Colonic mucosa (tissue), 4 donors: ENCODE data around the gene ISG20L2. TPM values are rescaled to one million over a fixed set of nuclear protein-coding genes. Genes with fewer than 3 reads are reported as not detected.

ENCODE experiments used
- DNase-seq: peaks from one replicate; pipeline ENCODE4 v3.0.0-alpha.2; 2020
- H3K27ac ChIP-seq: fragments of 200-600 bp; one replicate; pipeline ENCODE4 v1.8.0; 2021
- H3K27me3 ChIP-seq: fragments of 200-600 bp; one replicate; pipeline ENCODE4 v1.8.0; 2021
- H3K36me3 ChIP-seq: fragments of 200-600 bp; one replicate; pipeline ENCODE4 v1.8.0; 2021
- H3K4me1 ChIP-seq: fragments of 200-600 bp; one replicate; pipeline ENCODE4 v1.8.0; 2021; ENCODE audit warnings: mild to moderate bottlenecking
- H3K4me3 ChIP-seq: fragments of 200-600 bp; one replicate; pipeline ENCODE4 v1.8.0; 2021
- H3K9ac ChIP-seq, 2 donors: one replicate each; pipeline ENCODE4 v1.7.0; 2013; ENCODE audit warnings: control low read depth in 2 of 2, low read depth in 2 of 2, low read length in 2 of 2
- H3K9me3 ChIP-seq: fragments of 200-600 bp; one replicate; pipeline ENCODE4 v1.8.0; 2021
- CTCF ChIP-seq: fragments of 200-600 bp; IDR thresholded peaks from one replicate; pipeline ENCODE4 v1.8.0; 2022; ENCODE audit warnings: antibody characterized with exemption, mild to moderate bottlenecking
- intact Hi-C: fragments of 100-400 bp; cut with DNase I; formaldehyde crosslinking; loops from one replicate; pipeline ENCODE4 v1.14.1; 2022
- total RNA-seq, 2 donors: library from RNA; stranded (reverse); fragmentation: NEBNext Ultra II Directional in 1 of 2; extraction: Animal tissue kit (Norgen Biotek cat#: 25700) in 1 of 2; gene quantifications; one replicate each; pipeline ENCODE4 v1.2.1, GENCODE V29; 2021
- donor health status: healthy.
- donor health status: DM: no; HTN: no; CAD: no.
- donor health status: DM: no; HTN: no; CAD: no.

ISG20L2 gene
- total RNA-seq, 2 donors from 2014 or later: 23.4 to 30.0 TPM

GRCh38 chr1:156738916-156739315 is 10.3 kb upstream of the ISG20L2 start:
- peaks cover 2% of the 10 kb centered on the region for H3K36me3 ChIP-seq
- H3K9me3 ChIP-seq: no peaks in the 10 kb centered on the region
- no peaks in the 10 kb centered on the region for H3K27me3 ChIP-seq
- H3K4me1 ChIP-seq: no peaks in the 10 kb centered on the region
- DNase-seq: no peak
- no peak overlapping the region for H3K4me3 ChIP-seq
- intact Hi-C loops: loop anchor here (5.0 kb wide), 1 partner anchor 33 kb away; no protein-coding TSS in a partner anchor
- TF ChIP-seq CTCF: no peak
- no peak overlapping the region for H3K9ac ChIP-seq
- no peak overlapping the region for H3K27ac ChIP-seq

- intact Hi-C loops: loop anchor here (5.0 kb wide), 1 partner anchor 34 kb away; no protein-coding TSS in a partner anchor
- no peak for DNase-seq
- Histone ChIP-seq H3K27ac (no peak overlapping the region), H3K9ac (no peak overlapping the region), H3K4me3 (no peak overlapping the region), H3K4me1 (no peaks in the 10 kb centered on the region), H3K27me3 (no peaks in the 10 kb centered on the region), H3K9me3 (no peaks in the 10 kb centered on the region), H3K36me3 (peaks cover 3% of the 10 kb centered on the region)
- no peak for TF ChIP-seq CTCF
Observed at GRCh38 chr1:156738407-156738806, 9.8 kb upstream of the ISG20L2 start.

- H3K4me1 ChIP-seq: no peaks in the 10 kb centered on the region
- no peak overlapping the region for H3K4me3 ChIP-seq
- intact Hi-C loops: no loop called here
- no peaks in the 10 kb centered on the region for H3K9me3 ChIP-seq
- H3K36me3 ChIP-seq: peaks cover 3% of the 10 kb centered on the region
- DNase-seq: no peak
- TF ChIP-seq CTCF: no peak
- H3K27ac ChIP-seq: no peak overlapping the region
- H3K27me3 ChIP-seq: no peaks in the 10 kb centered on the region
- H3K9ac ChIP-seq: no peak overlapping the region
Observed at GRCh38 chr1:156733989-156734584, 5.5 kb upstream of the ISG20L2 start.

- H3K36me3 ChIP-seq: peaks cover 5% of the 10 kb centered on the region
- DNase-seq: peak; percentile 89
- no peaks in the 10 kb centered on the region for H3K27me3 ChIP-seq
- intact Hi-C loops: loop anchor here (5.0 kb wide), 1 partner anchor 39 kb away; the partner anchor contains the start of gene PRCC
- peak within 1 kb of the TSS; percentile 89 for H3K4me3 ChIP-seq
- no peak for TF ChIP-seq CTCF
- peak within 1 kb of the TSS; percentile 89 to 97 for H3K9ac ChIP-seq
- peak within 1 kb of the TSS; percentile 91 for H3K27ac ChIP-seq
- H3K4me1 ChIP-seq: peaks cover 28% of the 10 kb centered on the region
- no peaks in the 10 kb centered on the region for H3K9me3 ChIP-seq
Observed at GRCh38 chr1:156727926-156728598, 504 bp downstream of the ISG20L2 start, which contains the start of gene METTL25B. TSS of gene METTL25B (plus strand) at chr1:156728469. CDS start at chr1:156729105, 636 bp downstream.

- H3K9ac ChIP-seq: peak overlapping the region; percentile 84 to 97
- H3K9me3 ChIP-seq: no peaks in the 10 kb centered on the region
- peaks cover 28% of the 10 kb centered on the region for H3K4me1 ChIP-seq
- no peak for DNase-seq
- peak overlapping the region; percentile 91 for H3K27ac ChIP-seq
- peak overlapping the region; percentile 89 for H3K4me3 ChIP-seq
- no peaks in the 10 kb centered on the region for H3K27me3 ChIP-seq
- TF ChIP-seq CTCF: no peak
- H3K36me3 ChIP-seq: peaks cover 10% of the 10 kb centered on the region
- intact Hi-C loops: loop anchor here (5.0 kb wide), 1 partner anchor 40 kb away; the partner anchor contains the start of gene PRCC
Observed at GRCh38 chr1:156727492-156727891, 1.1 kb downstream of the ISG20L2 start.
